ENCODE data around the gene LMO7.
A peak's percentile ranks its signal among the peaks of the same experiment; 100 is the strongest.

The LMO7 gene

GRCh38 chr13:75871059-75871458 lies 234.9 kb downstream of the LMO7 start:
- Histone ChIP-seq H3K4me1 (peaks cover 0 to 4% (median under 1%) of the 10 kb centered on the region in 4 donors), H3K4me3 (peak overlapping the region; percentile 45 to 50), H3K36me3 (no peaks in the 10 kb centered on the region), H3K27ac (no peak overlapping the region), H3K27me3 (no peaks in the 10 kb centered on the region), H3K9me3 (no peaks in the 10 kb centered on the region)
- intact Hi-C loops (cut with DNase I; ENCODE audit: low total_unique reads), result no loop called here
- TF ChIP-seq, protein P1, sequence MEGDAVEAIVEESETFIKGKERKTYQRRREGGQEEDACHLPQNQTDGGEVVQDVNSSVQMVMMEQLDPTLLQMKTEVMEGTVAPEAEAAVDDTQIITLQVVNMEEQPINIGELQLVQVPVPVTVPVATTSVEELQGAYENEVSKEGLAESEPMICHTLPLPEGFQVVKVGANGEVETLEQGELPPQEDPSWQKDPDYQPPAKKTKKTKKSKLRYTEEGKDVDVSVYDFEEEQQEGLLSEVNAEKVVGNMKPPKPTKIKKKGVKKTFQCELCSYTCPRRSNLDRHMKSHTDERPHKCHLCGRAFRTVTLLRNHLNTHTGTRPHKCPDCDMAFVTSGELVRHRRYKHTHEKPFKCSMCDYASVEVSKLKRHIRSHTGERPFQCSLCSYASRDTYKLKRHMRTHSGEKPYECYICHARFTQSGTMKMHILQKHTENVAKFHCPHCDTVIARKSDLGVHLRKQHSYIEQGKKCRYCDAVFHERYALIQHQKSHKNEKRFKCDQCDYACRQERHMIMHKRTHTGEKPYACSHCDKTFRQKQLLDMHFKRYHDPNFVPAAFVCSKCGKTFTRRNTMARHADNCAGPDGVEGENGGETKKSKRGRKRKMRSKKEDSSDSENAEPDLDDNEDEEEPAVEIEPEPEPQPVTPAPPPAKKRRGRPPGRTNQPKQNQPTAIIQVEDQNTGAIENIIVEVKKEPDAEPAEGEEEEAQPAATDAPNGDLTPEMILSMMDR (IDR thresholded peaks at IDR 0.05), result no peak
- DNase-seq, result no peak

DNA sequence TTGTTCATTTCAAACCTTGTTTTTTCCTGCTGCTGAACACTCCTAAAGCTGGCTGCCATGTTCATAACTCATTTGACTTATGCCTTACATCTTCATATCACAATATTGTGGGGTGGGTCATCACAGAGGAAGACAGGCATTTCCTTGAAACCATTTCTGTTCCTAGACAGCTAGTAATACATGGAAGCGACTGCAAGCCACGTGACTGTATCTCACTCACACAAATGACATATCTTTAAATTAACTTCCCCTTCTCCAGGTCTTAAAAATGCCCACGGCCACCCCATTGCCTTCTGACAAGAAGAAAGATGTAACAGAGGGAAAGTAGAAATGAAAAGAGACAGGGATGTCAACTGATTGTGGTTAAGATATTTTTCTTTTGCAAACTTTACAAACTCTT lies 236.8 kb downstream of the LMO7 start:
- no peaks in the 10 kb centered on the region for H3K36me3 ChIP-seq
- no peak overlapping the region for H3K27ac ChIP-seq
- intact Hi-C loops (cut with DNase I; ENCODE audit: low total_unique reads), result no loop called here
- H3K4me3 ChIP-seq, result no peak overlapping the region
- H3K4me1 ChIP-seq, result peaks cover 0 to 6% (median 4%) of the 10 kb centered on the region in 4 donors
- DNase-seq, result no peak
- no peaks in the 10 kb centered on the region for H3K9me3 ChIP-seq
- TF ChIP-seq, protein P1 (IDR thresholded peaks at IDR 0.05), result no peak
- no peaks in the 10 kb centered on the region for H3K27me3 ChIP-seq

DNA sequence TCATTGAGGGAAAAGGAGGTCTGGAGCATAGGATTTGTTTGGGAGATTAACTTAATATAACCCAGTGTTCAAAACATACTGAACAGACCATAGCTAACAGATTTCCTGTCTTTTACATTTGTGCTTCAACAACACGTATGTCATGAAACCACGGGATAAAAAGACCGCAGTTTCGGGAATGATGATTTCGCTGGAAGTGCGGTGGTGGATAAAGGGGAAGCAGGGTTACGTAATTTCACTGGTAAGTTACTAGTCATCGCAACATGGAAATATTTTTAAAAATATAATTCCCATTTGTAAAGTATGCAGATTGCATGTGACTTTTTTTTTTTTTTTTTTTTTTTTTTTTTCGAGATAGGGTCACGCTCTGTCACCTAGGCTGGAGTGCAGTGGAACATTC lies 237.4 kb downstream of the LMO7 start:
- Histone ChIP-seq H3K27me3 (no peaks in the 10 kb centered on the region), H3K4me3 (no peak overlapping the region), H3K4me1 (peaks cover 0 to 6% (median 4%) of the 10 kb centered on the region in 4 donors), H3K9me3 (no peaks in the 10 kb centered on the region), H3K27ac (no peak overlapping the region), H3K36me3 (no peaks in the 10 kb centered on the region)
- TF ChIP-seq, protein P1 (IDR thresholded peaks at IDR 0.05), result no peak
- intact Hi-C loops (cut with DNase I; ENCODE audit: low total_unique reads), result no loop called here
- no peak for DNase-seq

- Histone ChIP-seq H3K4me1 (peaks cover 0 to 6% (median 4%) of the 10 kb centered on the region in 4 donors), H3K9me3 (no peaks in the 10 kb centered on the region), H3K4me3 (no peak overlapping the region), H3K27ac (no peak overlapping the region), H3K36me3 (no peaks in the 10 kb centered on the region), H3K27me3 (no peaks in the 10 kb centered on the region)
- TF ChIP-seq, protein P1 (IDR thresholded peaks at IDR 0.05), result no peak
- DNase-seq, result no peak
- intact Hi-C loops (cut with DNase I; ENCODE audit: low total_unique reads), result loop anchor here (5.0 kb wide), 2 partner anchors 142 to 1027 kb away; no protein-coding TSS in a partner anchor
Observed at GRCh38 chr13:75875450-75875849, 239.3 kb downstream of the LMO7 start.

DNA sequence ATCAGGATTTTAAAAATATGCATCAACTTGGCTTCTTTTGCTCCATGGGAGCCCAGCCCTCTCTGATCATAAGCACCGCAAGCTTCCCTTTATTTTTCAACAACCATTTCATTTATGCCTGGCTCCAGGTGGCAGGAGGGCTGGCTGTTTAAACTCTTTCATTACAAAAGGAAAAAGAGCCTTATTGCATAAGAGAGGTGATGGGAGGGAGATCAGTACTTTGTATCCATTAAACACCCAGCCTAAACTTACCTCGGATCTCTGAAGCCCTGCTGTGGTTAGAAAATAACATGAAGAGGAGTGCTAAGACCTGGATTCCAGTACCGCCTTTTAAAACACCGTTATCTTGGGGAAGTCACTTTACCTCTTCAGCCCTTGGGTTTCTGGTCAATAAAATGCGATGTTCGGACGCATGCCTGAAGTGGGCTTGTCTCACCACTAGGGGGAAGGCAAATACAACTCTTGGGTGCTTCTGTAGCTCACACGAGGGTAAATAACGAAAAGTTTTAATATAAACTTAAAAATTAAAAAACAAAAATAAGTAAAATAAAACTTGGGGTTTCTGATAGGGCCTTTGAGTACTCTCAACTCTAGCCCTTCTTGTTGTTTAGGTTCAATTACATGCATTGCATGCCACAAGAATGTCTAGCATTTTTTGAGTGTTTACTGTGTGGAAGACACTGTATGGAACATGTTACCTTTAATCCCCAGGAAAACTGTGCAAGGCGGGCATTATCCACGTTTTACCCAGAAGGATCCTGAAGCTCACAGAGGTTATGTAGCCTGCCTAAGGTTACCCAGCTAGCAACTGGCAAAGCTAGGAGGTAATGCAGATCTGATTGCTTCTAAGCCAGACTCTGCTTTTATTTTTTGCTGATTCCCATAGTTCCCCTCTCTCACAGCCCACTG lies 240.3 kb downstream of the LMO7 start:
- Histone ChIP-seq H3K27me3 (no peaks in the 10 kb centered on the region), H3K4me3 (no peak overlapping the region), H3K4me1 (peaks cover 0 to 6% (median 1%) of the 10 kb centered on the region in 4 donors), H3K36me3 (no peaks in the 10 kb centered on the region), H3K9me3 (no peaks in the 10 kb centered on the region), H3K27ac (no peak overlapping the region)
- DNase-seq, result peak; percentile 60 to 73
- TF ChIP-seq, protein P1 (IDR thresholded peaks at IDR 0.05), result peak; percentile 86
- intact Hi-C loops (cut with DNase I; ENCODE audit: low total_unique reads), result loop anchor here (5.0 kb wide), 2 partner anchors 141 to 1026 kb away; no protein-coding TSS in a partner anchor

Measured in tibial artery (tissue), 4 donors.